NCI-H345 treated with DMSO at 0.1 percent for 48 hours (cell line): ENCODE results near the gene MAP3K15.

Experiments used
- DNase-seq: peaks from one replicate; lab custom pipeline; 2025; ENCODE audit not compliant: unreplicated experiment; lab: John Stamatoyannopoulos, UW

Gene MAP3K15, protein sequence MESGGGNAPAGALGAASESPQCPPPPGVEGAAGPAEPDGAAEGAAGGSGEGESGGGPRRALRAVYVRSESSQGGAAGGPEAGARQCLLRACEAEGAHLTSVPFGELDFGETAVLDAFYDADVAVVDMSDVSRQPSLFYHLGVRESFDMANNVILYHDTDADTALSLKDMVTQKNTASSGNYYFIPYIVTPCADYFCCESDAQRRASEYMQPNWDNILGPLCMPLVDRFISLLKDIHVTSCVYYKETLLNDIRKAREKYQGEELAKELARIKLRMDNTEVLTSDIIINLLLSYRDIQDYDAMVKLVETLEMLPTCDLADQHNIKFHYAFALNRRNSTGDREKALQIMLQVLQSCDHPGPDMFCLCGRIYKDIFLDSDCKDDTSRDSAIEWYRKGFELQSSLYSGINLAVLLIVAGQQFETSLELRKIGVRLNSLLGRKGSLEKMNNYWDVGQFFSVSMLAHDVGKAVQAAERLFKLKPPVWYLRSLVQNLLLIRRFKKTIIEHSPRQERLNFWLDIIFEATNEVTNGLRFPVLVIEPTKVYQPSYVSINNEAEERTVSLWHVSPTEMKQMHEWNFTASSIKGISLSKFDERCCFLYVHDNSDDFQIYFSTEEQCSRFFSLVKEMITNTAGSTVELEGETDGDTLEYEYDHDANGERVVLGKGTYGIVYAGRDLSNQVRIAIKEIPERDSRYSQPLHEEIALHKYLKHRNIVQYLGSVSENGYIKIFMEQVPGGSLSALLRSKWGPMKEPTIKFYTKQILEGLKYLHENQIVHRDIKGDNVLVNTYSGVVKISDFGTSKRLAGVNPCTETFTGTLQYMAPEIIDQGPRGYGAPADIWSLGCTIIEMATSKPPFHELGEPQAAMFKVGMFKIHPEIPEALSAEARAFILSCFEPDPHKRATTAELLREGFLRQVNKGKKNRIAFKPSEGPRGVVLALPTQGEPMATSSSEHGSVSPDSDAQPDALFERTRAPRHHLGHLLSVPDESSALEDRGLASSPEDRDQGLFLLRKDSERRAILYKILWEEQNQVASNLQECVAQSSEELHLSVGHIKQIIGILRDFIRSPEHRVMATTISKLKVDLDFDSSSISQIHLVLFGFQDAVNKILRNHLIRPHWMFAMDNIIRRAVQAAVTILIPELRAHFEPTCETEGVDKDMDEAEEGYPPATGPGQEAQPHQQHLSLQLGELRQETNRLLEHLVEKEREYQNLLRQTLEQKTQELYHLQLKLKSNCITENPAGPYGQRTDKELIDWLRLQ (N-terminal part only)

GRCh38 chrX:19514791-19515614 lies at the start of gene MAP3K15:
Gene MAP3K15 (minus strand): TSS chrX:19515508. CDS start chrX:19515261, 247 bp downstream.
- DNase-seq, result peak; percentile 1

GRCh38 chrX:19564606-19565005 lies 49.3 kb upstream of the MAP3K15 start:
- DNase-seq, result no peak

- no peak for DNase-seq
Observed at GRCh38 chrX:19563746-19564145, 48.4 kb upstream of the MAP3K15 start.

- no peak for DNase-seq
Observed at GRCh38 chrX:19563327-19563726, 48.0 kb upstream of the MAP3K15 start.

DNA sequence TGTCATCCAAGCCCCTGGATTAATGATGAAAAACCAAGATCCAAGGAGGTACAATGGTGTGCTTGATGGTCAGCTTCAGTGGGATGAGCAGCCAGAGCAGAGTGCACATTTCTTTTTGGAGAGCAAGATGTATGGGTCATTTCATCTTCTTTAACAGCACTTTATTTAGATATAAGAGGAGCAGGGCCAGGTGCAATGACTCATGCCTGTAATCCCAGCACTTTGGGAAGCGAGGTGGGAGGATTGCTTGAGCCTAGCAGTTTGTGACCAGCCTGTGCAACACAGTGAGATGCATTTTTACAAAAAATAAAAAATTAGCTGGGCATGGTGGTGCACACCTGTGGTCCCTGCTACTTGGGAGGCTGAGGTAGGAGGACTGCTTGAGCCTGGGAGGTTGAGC lies 45.3 kb upstream of the MAP3K15 start:
- DNase-seq, result no peak

DNA sequence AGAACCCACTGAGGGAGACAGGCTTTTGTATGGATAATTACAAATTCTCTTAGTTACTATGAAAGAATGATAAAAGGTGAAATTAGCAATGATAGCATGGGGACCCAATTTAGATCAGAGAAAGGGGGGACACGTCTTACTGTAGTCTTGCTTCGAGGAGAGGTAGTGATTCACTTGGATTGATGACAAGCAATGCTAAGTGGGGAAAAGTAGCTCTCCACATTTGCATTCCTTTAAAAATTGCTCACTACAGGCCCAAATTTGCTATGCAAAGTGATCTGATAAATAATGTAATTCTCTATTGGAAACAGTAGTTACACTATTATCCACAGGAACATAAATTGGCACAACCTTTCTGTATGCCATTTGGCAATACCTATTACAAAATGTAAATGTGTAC lies 42.5 kb upstream of the MAP3K15 start:
- no peak for DNase-seq

DNA sequence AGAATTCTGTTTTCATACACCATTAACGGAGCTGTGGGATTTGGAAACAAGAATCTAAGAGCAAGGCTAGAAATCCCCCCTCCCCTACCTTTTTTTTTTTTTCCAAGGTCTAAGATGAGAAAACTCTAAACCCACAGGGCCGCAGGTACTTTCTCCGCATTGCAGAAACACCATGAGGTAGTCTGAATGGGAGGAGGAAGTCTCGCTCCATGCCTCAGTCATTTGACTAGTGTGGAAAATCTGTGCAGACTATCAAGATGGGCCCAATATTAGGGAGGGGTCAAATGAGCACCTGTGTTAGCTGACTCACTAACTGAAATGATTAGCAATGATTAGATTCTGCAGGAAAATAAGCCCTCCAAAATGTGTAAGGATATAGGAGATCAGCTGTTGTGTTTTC lies 40.9 kb upstream of the MAP3K15 start:
- no peak for DNase-seq

DNA sequence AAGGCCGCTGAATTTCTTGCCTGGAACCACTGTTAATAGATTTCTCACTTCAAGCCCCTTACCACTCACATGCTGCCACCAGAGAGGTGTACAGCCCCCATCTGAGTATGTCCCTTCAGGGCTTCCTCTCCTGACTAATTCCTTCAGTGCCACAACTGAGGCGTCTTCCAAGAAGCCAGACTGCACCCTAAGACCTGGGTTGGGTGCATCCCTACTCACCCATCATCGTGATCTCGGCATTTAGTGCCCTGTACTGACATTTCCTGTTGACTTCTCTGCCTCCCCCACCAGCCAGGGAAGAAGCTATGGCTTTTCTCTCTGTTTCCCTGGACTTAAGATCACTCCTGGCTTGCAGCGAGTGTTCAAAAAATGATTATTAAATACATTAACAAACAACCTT lies 40.4 kb upstream of the MAP3K15 start:
- no peak for DNase-seq

DNA sequence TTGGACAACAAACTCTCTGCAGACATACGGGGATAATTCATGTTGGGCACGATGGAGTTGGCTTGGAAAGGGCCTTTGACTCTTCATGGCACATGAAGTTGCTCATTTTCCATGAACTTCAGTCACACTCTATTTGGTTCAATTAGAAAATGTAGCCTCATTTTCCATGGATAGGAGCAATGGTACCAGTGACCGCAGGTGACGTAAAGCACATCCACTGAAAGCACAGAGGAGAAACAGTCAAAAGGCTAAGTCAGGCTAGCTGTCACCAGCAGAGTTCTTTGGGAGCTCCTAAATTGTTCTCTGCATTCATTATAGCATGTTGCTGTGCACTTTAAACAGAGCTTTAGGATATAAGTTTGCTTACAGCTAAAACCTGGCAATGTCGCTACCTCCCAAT lies 39.9 kb upstream of the MAP3K15 start:
- DNase-seq, result no peak

DNA sequence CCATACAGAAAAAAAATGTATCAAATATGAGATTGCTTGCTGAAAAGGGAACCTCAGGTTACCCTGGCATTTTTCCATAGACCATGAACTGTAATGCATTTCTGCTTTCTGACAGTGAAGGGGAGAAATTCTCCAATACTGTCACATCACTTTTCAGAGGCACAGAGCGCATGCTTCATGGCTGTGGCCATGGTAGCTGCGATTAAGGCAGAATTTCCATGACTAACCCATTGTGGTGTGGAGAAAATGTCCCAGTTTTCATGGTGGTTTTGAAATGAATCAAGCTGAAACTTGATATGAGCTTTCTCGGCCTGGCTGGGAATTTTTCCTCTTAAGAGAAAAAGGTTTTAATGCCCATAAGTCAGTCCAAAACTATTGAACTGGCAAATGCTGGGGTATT lies 39.5 kb upstream of the MAP3K15 start:
- no peak for DNase-seq

DNA sequence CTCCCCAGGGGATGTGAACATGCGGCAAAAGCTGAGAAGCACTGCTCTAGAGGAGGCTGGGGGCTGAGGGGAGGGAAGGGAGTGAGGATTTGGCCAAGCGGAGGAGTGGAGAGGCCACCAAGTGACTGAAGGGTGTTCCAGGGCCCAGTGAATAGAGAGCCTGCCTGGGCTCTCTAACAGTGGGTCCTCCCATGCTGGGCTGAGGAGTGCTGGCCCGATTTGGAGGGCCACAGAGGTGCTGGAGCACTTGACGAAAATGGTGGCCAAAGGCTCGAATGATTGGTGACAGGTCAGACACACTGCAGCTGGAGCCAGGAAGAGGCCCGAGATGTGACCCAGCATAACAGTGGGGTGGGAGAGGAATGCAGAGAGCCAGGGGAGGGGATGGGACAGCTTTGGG lies 37.5 kb upstream of the MAP3K15 start:
- no peak for DNase-seq

DNA sequence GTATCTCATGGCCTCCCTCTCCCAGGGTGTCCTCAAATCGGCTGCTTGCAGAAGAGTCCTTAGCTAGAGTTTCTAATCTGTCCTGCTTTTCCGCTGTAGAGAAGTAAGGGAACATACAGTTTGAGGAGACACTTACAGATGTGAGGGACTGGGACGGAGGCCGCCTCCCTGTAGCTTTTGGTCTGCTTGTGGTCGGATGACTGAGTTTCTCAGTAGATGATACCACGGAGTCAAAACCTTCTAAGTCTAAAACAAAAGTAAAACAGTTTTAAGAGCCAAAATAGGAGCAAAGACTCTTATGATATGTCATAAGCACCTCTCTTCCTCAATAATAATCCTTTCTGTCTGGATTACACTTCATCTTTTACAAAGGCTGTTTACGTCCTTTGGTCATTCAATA lies 34.5 kb upstream of the MAP3K15 start:
- no peak for DNase-seq

- no peak for DNase-seq
Observed at GRCh38 chrX:19548934-19549333, 33.6 kb upstream of the MAP3K15 start.

DNA sequence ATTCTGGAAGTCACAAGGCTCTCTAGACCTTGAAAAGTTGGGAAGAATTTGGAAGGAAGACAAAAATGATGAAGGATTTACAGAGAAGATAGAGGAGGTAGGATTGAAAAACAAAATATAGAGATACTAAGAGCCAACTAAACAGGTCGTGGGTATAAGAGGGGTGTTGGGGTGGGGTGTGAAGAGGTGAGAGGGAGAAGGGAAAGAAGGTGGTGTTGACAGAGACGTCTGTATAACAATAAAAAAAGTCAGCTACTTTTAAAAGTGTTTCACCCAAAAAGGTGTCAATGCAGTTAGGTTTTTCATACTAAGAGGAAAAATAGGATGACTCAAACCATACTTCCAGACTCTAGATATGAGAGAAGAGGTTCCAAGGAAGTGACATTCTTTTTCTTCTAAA lies 33.0 kb upstream of the MAP3K15 start:
- no peak for DNase-seq

GRCh38 chrX:19545651-19546050 lies 30.3 kb upstream of the MAP3K15 start:
- DNase-seq, result no peak

- DNase-seq, result peak; percentile 4
Observed at GRCh38 chrX:19544693-19545305, 29.5 kb upstream of the MAP3K15 start.

DNA sequence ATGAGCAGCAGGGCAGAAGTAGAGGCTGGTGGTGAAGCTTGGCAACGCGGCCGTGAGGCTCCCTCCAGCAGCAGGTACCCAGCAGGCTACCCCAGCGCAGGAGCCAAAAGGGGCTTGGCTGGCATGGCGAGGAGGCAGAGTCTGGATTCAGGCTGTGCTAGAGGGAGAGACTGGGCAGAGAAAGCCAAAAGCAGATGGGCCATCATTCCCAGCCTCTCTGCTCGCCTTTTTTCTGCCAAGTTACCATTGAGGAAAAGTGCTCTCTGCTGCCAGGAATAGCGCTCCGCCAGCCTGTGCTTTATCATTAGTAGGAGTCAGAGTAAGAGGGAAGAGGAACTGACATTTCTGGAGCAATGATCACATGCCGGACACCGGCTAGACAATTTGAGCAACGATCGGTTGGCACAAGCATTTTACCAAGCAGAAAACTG lies 28.7 kb upstream of the MAP3K15 start:
- no peak for DNase-seq

GRCh38 chrX:19543020-19543715 lies 27.9 kb upstream of the MAP3K15 start:
- no peak for DNase-seq

GRCh38 chrX:19541931-19542330 lies 26.6 kb upstream of the MAP3K15 start:
- DNase-seq, result no peak
